Ureter (tissue), 1 donor: ENCODE measurements around the gene LDLRAD4. TPM values are rescaled to one million over a fixed set of nuclear protein-coding genes. Genes with fewer than 3 reads are reported as not detected.

Experiments
- DNase-seq: peaks from one replicate; pipeline ENCODE4 v3.0.0-alpha.2; 2020; ENCODE audit warnings: low spot score
- total RNA-seq: library from RNA; stranded (reverse); gene quantifications from one replicate; pipeline ENCODE4 v1.2.4, GENCODE V29; 2023
- donor health status: DM: yes; HTN: yes; CAD: no.

The LDLRAD4 gene
- total RNA-seq, 1 donor from 2014 or later = 39.7 TPM

DNA sequence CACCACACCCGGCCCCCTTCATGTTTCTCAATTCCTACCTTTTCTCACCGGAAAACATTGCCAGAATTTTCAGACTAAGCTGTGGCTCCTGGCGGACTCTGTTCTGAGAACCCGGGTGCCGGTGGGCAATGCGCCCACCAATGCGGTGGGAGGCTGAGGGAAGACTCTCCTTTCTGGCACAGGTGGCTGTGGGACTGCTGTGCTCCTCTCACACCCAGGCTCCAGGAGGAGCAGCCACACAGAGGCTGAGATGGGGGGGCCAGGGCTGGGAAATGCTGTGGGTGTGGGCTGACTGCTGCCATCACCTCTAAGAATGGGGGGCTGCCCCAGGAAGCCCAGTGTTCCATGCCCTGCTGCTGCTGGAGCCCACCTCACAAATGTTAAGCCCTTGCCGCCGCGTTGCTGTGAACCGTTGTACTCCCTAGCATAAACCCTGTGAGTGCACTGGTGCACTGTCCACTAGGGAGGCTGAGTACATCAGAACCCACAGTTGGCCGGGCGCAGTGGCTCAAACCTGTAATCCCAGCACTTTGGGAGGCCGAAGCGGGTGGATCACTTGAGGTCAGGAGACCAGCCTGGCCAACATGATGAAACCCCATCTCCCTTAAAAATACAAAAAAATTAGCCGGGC lies 152.6 kb downstream of the LDLRAD4 start:
- DNase-seq = no peak

DNA sequence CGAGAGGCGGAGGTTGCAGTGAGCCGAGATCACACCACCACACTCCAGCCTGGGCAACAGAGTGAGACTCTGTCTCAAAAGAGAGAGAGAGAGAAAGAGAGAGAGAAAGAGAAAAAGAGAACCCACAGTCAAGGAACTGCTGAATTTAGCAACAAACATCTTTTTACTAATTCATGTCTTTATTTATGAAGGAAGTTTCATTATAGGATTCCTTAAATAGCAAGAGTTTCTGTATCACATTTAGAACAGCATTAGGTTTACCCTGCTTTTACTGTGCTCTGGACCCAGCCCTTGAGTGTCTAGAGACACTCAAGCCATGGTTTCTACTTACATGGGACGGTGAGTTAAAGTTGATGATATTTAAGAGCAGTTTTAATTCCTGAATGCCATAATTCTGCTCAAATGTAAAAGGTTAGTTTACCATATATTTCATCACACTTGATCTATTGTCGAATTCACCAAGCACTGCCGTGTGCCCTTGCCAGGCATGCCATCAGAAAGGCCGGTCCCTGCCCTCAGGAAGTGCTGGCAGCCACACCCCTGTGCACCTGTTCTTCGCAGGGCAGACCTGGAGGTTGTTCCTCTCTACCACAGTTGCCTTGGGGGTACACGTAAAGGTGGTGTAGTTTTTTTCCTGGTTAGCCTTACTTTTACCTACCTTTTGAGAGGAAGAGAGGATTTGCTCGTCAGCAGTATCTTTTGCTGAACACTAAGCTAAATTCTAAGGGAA lies 153.3 kb downstream of the LDLRAD4 start:
- DNase-seq = peak; percentile 40

DNA sequence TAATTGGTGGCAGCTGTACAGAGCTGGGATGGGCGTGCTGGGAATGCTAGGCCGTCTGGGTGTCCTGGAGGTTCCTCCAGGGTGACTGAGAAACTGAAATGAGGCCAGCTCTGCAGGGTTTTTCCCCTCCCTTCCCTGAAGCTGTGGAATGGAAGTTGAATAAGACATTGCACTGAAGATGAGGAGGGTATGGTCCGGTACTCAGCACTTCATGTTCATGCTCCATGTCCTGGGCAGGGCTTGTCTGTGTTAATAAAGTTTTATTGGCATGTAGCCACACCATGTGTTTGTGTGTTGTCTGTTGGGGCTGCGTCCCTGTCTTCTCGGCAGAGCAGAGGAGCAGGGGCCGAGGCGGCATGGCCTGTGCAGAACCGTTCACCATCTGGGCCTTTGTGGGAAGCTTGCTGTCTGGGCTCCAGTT lies 154.0 kb downstream of the LDLRAD4 start:
- peak; percentile 29 for DNase-seq

DNA sequence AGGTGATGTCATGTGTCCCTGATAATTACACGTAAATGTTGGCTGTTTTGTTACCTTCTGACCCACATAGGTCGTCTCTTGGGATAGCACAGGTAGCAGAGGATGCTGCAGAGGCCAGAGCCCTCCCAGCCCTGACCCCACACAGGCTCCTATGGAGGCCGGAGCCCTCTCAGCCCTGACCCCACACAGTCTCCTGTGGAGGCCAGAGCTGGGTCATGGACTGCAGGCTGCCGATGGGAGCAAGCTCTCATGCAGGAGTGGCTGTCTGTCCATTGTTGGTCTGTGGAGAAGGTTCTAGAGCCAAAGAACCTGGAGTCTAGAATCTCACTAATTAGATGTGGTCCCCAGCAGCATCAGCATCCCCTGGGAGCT lies 155.5 kb downstream of the LDLRAD4 start:
- peak; percentile 18 for DNase-seq

DNA sequence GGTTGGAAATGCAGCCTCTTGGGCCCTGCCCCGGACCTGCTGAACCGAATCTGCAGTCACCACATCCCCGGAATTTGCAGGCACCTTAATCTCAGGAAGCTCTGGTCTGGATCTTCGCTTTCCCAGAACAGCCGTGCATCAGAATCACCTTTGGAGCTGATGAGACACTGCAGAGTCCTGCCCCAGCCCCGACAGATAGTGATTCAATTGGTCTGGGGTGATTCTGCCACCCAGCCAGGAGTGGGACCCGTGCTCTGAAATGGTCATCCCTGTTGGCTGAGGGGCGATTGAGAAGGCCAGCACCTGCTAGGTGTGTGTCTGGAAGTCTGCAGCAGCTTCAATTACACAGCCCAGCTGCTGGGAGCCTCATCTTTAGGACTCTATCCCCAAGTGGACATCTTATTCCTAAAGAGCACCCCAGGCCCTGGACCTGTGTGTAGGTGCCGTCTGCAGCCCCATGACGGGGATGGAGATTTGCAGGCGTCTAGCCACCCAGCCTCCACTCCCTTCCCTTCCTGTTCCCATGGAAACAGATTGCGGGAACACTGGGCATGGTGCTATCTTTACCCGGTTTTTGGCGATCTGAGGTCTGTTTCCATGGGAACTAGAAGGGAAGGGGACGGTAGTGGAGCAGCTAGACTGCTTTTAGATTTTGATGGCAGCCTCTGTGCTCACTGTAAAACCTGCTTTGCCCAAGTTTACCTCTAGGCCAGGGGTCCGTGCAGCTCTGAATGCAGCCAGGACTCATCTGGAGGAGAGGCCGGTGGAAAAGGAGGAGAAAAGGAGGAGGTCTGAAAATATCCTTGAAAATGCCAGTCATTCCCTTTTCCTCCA lies 156.1 kb downstream of the LDLRAD4 start:
- no peak for DNase-seq

DNA sequence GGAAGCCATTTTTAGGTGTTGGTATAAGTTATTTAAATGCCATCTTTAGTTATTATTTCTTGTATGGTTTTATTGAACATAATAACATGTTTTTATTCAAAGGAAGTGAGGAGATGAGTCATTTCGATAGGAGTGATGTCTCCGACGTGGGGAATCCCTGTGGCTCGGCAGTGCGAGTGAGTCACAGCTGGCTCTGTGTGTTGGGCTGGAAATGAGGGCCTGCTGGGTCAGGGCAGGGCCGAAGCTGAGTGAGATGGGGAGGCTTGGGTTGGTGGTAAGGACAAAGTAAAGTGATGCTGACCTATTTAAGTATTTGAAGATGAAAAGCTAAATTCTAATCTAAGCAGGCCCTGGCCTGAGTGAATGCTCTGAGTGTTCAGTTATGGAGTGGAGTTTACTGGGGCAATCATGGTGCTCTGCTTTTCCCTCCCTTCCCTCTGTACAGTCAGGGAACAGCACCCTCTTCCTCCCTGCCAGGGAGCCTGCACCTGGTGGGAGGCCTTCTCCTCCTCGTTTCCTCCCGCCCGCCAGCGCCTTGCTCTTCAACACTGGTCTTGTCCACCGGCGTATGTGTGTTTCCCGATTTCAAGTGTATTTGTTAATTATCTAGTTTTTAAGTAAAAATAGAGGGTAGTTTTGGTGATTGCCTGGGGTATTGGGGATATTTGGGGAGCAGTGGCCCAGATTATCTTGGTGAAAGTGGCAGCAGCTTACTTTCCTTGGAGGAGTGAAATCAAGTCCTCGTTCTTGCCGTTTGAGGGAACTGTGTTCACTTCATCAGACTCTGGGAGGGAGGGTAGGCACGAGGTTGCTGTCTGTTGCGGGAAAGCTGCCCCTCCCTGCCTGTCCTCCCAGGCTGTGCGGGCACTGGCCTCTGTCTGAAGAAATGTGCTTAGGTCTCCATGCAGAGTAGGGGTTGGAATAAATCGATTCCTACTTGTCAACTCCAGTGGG lies 157.0 kb downstream of the LDLRAD4 start:
- DNase-seq = peak; percentile 74

- no peak for DNase-seq
Observed at GRCh38 chr18:13376298-13376840, 157.8 kb downstream of the LDLRAD4 start.

GRCh38 chr18:13376841-13377351 lies 158.3 kb downstream of the LDLRAD4 start:
- peak; percentile 38 for DNase-seq

GRCh38 chr18:13377496-13377895 lies 158.9 kb downstream of the LDLRAD4 start:
- DNase-seq = peak; percentile 41

DNA sequence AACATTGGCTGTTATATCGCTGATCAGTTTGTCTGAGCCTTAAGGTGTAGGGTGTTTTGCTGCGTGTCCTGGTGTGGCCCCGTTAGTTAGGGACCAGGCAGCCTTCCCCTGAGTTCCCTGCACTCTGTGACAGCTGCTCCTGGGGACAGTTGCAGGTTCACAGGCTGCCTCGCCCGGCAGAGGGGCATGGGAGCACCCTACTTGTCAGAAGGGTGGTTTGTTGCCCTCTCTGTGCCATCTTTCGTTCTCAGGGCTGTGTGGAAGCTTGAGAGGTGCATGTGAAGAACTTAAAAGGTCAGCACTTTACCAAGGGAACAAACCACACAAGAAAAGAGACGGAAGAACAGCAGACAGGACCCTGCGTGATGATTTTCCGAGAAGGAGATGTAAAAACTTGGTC lies 159.6 kb downstream of the LDLRAD4 start:
- no peak for DNase-seq

DNA sequence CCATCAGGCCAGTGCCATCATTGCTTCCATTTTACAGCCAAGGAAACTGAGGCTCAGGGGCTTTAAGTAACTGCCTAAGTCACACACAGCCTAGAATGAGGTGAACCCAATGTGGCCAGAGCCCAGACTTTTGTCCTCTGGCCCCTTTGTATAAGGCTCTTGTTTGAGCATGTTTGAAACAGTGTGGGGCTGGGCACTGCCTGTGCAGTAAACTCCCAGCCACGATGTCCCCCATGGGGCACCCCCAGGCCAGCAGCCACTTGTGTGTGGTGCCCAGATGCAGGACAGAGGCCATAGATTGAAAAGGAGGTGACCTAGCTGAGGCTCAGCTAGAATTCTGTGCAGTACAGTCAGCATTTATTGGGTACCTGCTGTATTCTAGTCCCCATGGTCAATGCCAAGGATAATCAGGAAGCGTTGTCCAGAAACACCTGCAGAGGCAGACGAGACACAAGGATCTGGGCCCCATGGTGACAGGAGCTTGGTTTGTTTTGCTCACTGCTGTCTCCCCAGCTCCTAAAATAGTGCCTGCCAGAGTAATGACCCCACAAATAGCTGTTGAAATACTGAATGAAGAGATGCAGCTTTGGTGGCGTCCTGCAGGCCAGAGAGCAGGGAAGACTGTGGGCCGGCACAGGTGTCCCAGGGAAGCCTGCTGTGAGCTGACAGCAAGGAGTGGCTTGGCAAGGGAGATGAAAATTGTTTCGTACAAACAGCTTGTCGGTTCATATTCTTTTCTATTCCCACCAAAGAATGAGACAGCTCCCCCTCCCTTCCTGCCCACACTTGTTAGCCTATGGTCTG lies 160.7 kb downstream of the LDLRAD4 start:
- peak; percentile 40 for DNase-seq

- peak; percentile 37 for DNase-seq
Observed at GRCh38 chr18:13379930-13380690, 161.6 kb downstream of the LDLRAD4 start.

GRCh38 chr18:13380691-13381070 lies 162.1 kb downstream of the LDLRAD4 start:
- DNase-seq = no peak

GRCh38 chr18:13381331-13381730 lies 162.8 kb downstream of the LDLRAD4 start:
- no peak for DNase-seq

GRCh38 chr18:13381944-13382365 lies 163.4 kb downstream of the LDLRAD4 start:
- peak; percentile 74 for DNase-seq

DNA sequence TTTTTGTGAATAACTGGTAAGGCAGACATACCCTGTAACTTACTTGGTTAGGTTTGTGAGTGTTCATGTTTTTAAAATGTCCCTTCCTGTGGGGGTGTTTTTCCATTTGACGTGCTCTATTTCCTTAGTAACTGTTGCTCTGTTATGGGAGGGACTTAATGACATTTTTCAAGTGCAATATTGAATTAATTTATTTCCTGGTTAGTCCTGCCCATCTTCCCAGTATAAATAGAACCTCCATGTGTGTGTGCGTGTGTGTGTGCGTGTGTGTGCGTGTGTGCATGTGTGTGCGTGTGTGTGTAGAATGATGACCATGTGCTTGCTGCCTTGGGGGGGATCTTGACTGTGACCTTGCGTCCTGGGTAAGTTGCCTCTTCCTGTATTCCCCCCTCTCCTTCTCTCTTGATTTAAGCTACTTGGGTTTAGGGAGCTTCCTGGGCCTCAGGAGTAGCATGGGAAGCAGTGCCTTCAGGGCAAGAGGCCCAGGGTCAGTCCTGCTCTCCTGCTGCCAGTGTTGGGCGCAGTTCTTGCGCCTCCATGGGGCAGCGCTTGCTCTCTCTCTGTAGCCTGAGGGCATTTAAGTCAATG lies 163.9 kb downstream of the LDLRAD4 start:
- no peak for DNase-seq

GRCh38 chr18:13382954-13383827 lies 164.6 kb downstream of the LDLRAD4 start:
- no peak for DNase-seq
